HK-2 (cell line): ENCODE data around the gene CA10.

Experiments
- DNase-seq: peaks from one replicate; pipeline ENCODE4 v3.0.0-alpha.2; 2018; ENCODE audit not compliant: unreplicated experiment

CA10 gene

GRCh38 chr17:52158450-52159042, at the start of gene CA10:
Gene CA10, minus strand, starts transcription at chr17:52158714.
- no peak for DNase-seq

- DNase-seq, result no peak
Observed at GRCh38 chr17:52207796-52208195, 49.3 kb upstream of the CA10 start.

GRCh38 chr17:52202520-52203080, 44.1 kb upstream of the CA10 start:
- DNase-seq, result no peak

- no peak for DNase-seq
Observed at GRCh38 chr17:52201767-52202519, 43.4 kb upstream of the CA10 start.

- DNase-seq, result no peak
Observed at GRCh38 chr17:52191491-52191890, 33.0 kb upstream of the CA10 start.

GRCh38 chr17:52181782-52182181, 23.3 kb upstream of the CA10 start:
- DNase-seq, result no peak

GRCh38 chr17:52178012-52178411, 19.5 kb upstream of the CA10 start:
- no peak for DNase-seq

- peak; percentile 11 for DNase-seq
Observed at GRCh38 chr17:52170963-52171572, 12.6 kb upstream of the CA10 start.

GRCh38 chr17:52160136-52160567, 1.6 kb upstream of the CA10 start:
- no peak for DNase-seq

GRCh38 chr17:52159246-52160135, 977 bp upstream of the CA10 start:
- no peak for DNase-seq

- DNase-seq, result no peak
Observed at GRCh38 chr17:52157603-52158449, 688 bp downstream of the CA10 start.

- DNase-seq, result no peak
Observed at GRCh38 chr17:52156576-52157570, 1.6 kb downstream of the CA10 start.

- DNase-seq, result no peak
Observed at GRCh38 chr17:52155301-52155700, 3.2 kb downstream of the CA10 start.

GRCh38 chr17:52154466-52154865, 4.0 kb downstream of the CA10 start:
- no peak for DNase-seq

- no peak for DNase-seq
Observed at GRCh38 chr17:52150935-52151334, 7.6 kb downstream of the CA10 start.

- DNase-seq, result no peak
Observed at GRCh38 chr17:52149626-52150025, 8.9 kb downstream of the CA10 start.

GRCh38 chr17:52148969-52149351, 9.6 kb downstream of the CA10 start:
- no peak for DNase-seq

- no peak for DNase-seq
Observed at GRCh38 chr17:52148288-52148968, 10.1 kb downstream of the CA10 start.

- no peak for DNase-seq
Observed at GRCh38 chr17:52147872-52148271, 10.6 kb downstream of the CA10 start.
